ENCODE results near the gene IRX5. TPM values are rescaled to one million over a fixed set of nuclear protein-coding genes. Genes with fewer than 3 reads are reported as not detected.

The IRX5 gene
- total and polyA plus RNA-seq, 2 of the 8 experiments (the other 6 are each of a cell fraction or from before 2014, with no cell fraction given) = 0.48 to 0.56 TPM

GRCh38 chr16:54903047-54903446 lies 27.6 kb upstream of the IRX5 start:
- H3K14ac ChIP-seq (ENCODE audit: insufficient read length) = no peak overlapping the region
- no peak overlapping the region for H2BK20ac ChIP-seq (ENCODE audit: low read length)
- no peak overlapping the region for H3K4me2 ChIP-seq (ENCODE audit: insufficient read depth in 1 of 2, low read depth in 2 of 2, low read length in 2 of 2)
- H4K20me1 ChIP-seq (replicated peaks in 1 of 2; ENCODE audit: control insufficient read depth in 1 of 2, insufficient read depth in 2 of 2, low read length in 2 of 2) = no peaks in the 10 kb centered on the region
- no peaks in the 10 kb centered on the region for H3K9me3 ChIP-seq (ENCODE audit: insufficient read depth in 2 of 2, low read depth in 1 of 2, low read length in 1 of 2)
- H2BK120ac ChIP-seq (replicated peaks; ENCODE audit: low read depth, low read length) = no peak overlapping the region
- H3K4me3 ChIP-seq (ENCODE audit: extremely low read depth in 1 of 4, insufficient read depth in 2 of 4, low read depth in 3 of 4, low read length in 4 of 4) = no peak overlapping the region
- H3K9ac ChIP-seq (replicated peaks in 1 of 4; ENCODE audit: extremely low read depth in 1 of 4, low read depth in 3 of 4, low read length in 3 of 4) = no peak overlapping the region
- no peak overlapping the region for H2BK5ac ChIP-seq (ENCODE audit: low read depth, low read length)
- no peak overlapping the region for H3K18ac ChIP-seq (ENCODE audit: extremely low read depth, low read length)
- H3K4me1 ChIP-seq (replicated peaks in 1 of 4; ENCODE audit: control insufficient read depth in 3 of 4, insufficient read depth in 4 of 4, low read length in 3 of 4) = no peaks in the 10 kb centered on the region
- H4K91ac ChIP-seq (replicated peaks; ENCODE audit: insufficient read length, low read length) = no peak overlapping the region
- ChIA-PET CTCF (ENCODE audit: partially characterized antibody) (no interaction called here), POLR2A (ENCODE audit: partially characterized antibody) (no interaction called here)
- no peak overlapping the region for H4K5ac ChIP-seq (ENCODE audit: insufficient read length, low read depth, low read length)
- H4K8ac ChIP-seq (ENCODE audit: extremely low read depth, insufficient read depth, low read length) = no peak overlapping the region
- H2AFZ ChIP-seq (ENCODE audit: low read length) = no peak overlapping the region
- H3K4ac ChIP-seq (replicated peaks; ENCODE audit: insufficient read length, low read depth, low read length) = no peak overlapping the region
- FAIRE-seq (no peak), DNase-seq (ENCODE audit: low read depth in 1 of 2, low spot score in 2 of 2) (no peak)
- no peaks in the 10 kb centered on the region for H3K79me2 ChIP-seq (ENCODE audit: control insufficient read depth in 1 of 2, insufficient read depth in 2 of 2, low read length in 2 of 2)
- H2AK5ac ChIP-seq (ENCODE audit: low read depth, low read length) = no peak overlapping the region
- no peak overlapping the region for H3K27ac ChIP-seq (ENCODE audit: low read depth, low read length)
- H3K27me3 ChIP-seq (replicated peaks in 1 of 4; ENCODE audit: control insufficient read depth in 3 of 4, extremely low read depth in 1 of 4, insufficient read depth in 3 of 4, low read length in 3 of 4) = no peaks in the 10 kb centered on the region
- no peak overlapping the region for H2BK12ac ChIP-seq (ENCODE audit: low read depth, low read length)
- no peaks in the 10 kb centered on the region for H3K79me1 ChIP-seq (ENCODE audit: low read depth, low read length)
- H3K36me3 ChIP-seq (ENCODE audit: control insufficient read depth in 2 of 4, insufficient read depth in 4 of 4, low read length in 3 of 4) = no peaks in the 10 kb centered on the region
- H3K23me2 ChIP-seq (ENCODE audit: low read depth, low read length) = no peaks in the 10 kb centered on the region
- no peak overlapping the region for H3K23ac ChIP-seq (ENCODE audit: insufficient read length)
- no peak overlapping the region for H2BK15ac ChIP-seq (ENCODE audit: low read length)
- 89% methylated on average over 2 of the region's 2 CpGs; no CpG with 5 or more reads in 1 of the 2 experiments for WGBS, 2 experiments (ENCODE audit: extremely low coverage in 1 of 2, insufficient coverage in 1 of 2, insufficient read length in 1 of 2, insufficient replicate concordance in 2 of 2, low coverage in 1 of 2, low lambda C conversion rate in 2 of 2, missing lambda C conversion rate in 1 of 2)
- H3K56ac ChIP-seq (replicated peaks; ENCODE audit: insufficient read length, low read depth, low read length) = no peak overlapping the region
- TF ChIP-seq JUND (IDR thresholded peaks at IDR 0.05; ENCODE audit: low read length) = no peak
- no peak for TF ChIP-seq SP1 (IDR thresholded peaks at IDR 0.05; ENCODE audit: low read depth, low read length)
- no peak for TF ChIP-seq RXRA (IDR thresholded peaks at IDR 0.05; ENCODE audit: insufficient read depth, low read depth, low read length)
- TF ChIP-seq SP4 (IDR thresholded peaks at IDR 0.05; ENCODE audit: low read length) = no peak
- no peak for TF ChIP-seq POLR2AphosphoS5 (IDR thresholded peaks at IDR 0.05; ENCODE audit: low read depth, low read length)

Data from H1 (cell line).